Hematopoietic multipotent progenitor cell treated with erythropoietin and hydrocortisone succinate and interleukin-3 and kit ligand, for 6 days (in vitro differentiated cells): ENCODE data around the gene FLT3.
"Not testable (repeated sequence)": the region's sequence is repeated elsewhere in the genome, so short reads cannot be mapped to it uniquely, and the experiment has no call there.

ENCODE experiments used
- DNase-seq: peaks from one replicate; pipeline ENCODE4 v3.0.0-alpha.2; 2015

The FLT3 gene

DNA sequence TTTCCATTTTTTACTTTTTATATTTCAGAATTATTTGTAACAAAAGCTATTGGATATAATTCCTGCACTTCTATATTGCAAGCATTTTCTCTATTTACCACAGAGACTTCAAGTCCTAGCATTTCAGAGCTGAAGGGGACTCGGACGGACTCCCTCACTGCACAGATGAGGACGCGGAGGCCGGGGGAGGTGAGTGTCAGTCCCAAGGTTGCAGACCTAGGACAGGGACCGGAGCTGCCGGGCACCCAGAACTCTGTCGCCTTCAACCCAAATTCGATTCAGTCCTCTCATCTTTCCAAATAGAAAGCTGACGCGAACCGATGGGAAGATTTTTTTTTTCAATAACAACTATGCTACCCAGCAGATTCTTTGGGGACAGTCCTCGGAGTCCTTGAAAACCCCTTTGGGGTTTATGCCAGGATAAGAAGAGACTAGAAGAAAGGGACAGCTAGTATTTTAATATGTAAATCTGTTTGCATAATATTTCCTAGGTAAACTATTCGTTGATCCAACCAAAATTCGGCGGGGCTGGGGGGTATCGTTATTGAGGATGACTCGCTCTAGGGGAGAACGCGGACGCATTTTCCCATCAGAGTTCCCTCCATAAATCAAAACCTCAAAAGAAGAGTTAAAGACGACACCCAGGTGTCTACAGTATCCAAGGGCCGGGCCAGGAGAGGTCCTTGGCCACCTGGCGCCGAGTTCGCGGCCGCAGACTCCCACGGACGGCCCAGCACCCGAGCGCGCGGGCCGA is 803 bp downstream of the FLT3 start:
- DNase-seq = no peak

DNA sequence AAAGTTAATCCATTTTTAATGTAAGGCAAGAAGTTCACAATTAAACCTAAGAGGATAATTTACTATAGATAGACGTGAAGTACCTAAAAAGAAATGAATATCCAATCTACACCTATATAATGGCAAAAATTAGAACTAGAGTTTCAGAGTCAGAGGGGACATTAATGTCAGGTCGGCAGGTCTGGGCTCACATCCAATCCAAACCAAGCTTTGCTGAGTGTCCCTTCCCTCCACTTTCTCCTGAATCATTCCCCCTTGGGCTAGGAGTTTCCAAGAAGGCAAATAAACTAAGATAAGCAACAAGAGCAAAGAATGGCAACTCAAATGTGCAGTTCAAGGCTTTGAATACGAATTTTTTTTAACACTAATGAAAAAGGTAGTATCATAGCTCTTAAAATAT is 2.9 kb downstream of the FLT3 start:
- no peak for DNase-seq

DNA sequence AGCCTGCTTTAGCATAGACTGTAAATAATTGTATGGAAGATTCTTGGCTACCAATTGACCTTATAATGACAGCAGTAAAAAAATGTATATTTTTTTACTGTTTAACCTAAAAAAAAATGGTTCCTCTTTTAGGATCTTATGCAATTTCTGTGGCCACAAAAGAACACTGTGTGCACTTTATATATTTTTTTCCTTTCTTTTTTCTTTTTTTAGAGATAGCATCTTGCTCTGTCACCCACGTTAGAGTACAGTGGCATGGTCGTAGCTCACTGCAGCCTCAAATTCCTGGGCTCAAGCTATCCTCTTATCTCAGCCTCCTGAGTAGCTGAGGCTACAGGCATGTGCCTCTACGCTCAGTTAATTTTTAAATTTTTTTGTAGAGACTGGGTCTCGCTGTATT is 6.1 kb downstream of the FLT3 start:
- peak; percentile 70 for DNase-seq

DNA sequence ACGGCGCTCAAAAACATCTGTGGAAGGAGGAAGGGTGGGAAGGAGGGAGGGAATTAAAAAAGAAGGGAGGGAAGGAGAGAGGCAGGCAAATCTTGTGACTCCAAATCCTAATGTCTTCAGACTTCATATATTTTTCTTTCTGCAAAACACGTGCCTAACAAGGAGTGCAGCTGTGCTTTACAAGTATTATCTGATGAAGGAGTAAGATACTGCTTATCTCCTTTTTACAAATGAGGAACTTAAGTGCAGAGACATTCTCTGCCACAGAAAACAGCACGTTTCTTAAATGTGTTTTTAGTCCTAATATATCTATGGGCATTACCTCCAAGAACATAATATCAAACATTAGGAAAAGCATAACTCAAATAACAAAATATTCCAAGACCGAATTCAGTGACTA is 6.5 kb downstream of the FLT3 start:
- DNase-seq = peak; percentile 76

DNA sequence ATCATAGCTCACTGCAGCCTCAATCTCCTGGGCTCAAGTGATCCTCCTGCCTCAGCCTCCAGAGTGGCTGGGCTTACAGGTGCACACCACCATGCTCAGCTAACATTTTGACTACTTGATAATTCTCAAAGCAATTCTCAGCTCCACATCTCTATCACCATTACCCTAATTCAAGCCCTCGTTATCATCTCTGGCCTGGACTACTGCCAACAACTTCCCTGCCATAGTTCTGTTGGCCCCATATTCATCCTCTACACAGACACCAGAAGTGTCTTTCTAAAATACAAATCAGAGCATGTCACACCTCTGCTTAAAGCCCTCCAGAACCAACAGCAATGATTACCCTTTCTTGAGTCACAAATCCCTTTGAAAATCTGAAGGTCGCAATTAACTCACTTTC is 7.9 kb downstream of the FLT3 start:
- peak; percentile 62 for DNase-seq

DNA sequence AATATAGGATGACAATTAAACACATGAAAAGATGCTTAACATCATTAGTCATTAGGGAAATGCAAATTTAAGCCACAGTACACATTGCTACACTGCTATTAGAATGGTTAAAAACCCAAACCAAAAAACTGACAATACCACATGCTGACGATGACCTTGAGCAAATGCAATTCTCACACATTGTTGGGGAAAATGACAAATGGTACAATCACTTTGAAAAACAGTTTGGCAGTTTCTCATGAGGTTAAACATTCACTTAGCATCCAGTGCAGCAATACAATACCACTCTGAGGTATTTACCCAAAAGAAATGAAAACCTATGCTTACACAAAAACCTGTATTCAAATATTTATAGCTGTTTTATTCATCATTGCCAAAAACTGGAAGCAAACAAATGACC is 11.3 kb downstream of the FLT3 start:
- no peak for DNase-seq

DNA sequence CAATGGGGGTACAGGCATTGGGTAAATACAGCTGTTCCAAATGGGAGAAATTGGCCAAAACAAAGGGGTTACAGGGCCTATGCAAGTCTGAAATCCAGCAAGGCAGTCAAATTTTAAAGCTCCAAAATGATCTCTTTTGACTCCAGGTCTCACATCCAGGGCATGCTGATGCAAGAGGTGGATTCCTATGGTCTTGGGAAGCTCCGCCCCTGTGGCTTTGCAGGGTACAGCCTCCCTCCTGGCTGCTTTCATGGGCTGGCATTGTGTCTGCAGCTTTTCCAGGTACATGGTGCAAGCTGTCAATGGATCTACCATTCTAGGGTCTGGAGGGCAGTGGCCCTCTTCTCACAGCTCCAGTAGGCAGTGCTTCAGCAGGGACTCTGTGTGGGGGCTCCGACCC is 22.6 kb downstream of the FLT3 start:
- not testable (repeated sequence) for DNase-seq

DNA sequence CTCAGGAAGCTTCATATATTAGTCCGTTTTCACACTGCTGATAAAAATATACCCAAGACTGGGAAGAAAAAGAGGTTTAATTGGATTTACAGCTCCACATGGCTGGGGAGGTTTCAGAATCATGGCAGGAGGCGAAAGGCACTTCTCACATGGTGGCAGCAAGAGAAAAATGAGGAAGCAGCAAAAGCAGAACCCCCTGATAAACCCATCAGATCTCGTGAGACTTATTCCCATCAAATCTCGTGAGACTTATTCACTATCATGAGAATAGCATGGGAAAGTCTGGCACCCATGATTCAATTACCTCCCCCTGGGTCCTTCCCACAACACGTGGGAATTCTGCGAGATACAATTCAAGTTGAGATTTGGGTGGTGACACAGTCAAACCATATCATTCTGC is 23.1 kb downstream of the FLT3 start:
- no peak for DNase-seq

DNA sequence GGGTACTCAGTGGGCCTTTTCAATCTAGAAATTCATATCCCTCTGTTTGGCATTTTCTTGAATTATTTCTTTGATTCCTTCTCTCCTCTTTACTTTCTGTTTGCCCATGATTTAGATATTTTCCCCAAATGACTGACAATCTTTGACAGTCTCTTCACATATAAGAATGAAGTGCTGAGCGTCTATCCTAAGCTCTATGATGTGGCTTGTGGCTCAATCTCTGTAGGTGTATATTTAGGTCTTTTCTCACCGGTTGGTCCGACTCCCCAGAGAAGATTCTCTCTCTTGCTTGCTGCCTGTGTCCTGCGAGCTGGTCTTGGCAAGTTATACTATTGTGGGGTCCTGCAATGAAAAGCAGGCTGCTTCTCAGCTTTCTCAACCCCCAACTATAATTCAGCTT is 29.0 kb downstream of the FLT3 start:
- no peak for DNase-seq

DNA sequence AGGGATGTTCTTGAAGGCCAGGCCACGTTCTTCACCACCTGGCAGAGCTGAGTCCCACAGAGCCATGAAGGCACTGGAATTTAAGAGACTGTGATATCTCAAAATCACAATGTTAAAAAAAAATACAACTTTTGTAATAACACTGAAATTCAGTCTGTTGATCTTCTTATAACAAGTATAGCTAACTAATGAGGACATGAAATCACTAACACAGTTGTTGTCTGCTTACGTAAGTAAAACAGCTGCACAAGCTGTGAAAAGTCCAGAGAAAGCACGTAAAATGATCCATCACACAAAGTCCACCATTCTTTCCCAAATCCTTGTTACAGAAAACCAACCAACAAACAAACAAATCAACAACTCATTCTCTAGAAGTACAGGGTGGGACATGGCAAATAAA is 32.9 kb downstream of the FLT3 start:
- DNase-seq = no peak

DNA sequence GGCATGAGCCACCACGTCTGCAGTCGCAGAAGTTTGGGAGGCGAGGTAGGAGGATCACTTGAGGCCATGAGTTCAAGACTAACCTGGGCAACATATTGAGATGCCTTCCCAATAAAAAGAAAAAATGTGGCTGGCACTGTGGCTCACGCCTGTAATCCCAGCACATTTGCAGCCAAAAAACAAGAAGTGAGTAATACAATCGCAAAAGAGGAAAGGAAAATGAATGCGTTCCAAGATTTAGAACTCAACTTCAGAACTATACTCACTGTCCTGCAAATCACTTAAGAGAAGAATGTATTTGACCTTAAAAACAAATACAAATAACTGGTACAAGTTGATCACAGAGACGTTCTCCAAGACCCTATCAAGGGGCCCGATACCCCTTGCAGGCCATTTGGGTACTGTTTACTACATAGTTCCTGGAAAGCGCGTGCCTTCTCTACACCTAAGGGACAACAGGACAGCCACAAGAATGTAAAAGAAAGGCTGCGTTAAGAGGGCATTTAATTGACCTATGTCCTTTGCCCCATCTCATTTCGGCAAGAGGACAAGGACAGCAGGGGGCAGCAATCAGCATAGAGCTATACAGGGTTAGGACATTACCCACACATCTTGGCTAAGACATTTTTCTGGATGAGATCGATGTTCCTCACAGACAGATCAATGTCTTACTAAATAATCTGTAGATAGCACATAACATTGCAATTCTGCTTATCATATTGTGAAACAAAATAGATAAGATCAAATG is 41.3 kb downstream of the FLT3 start:
- DNase-seq = peak; percentile 86

DNA sequence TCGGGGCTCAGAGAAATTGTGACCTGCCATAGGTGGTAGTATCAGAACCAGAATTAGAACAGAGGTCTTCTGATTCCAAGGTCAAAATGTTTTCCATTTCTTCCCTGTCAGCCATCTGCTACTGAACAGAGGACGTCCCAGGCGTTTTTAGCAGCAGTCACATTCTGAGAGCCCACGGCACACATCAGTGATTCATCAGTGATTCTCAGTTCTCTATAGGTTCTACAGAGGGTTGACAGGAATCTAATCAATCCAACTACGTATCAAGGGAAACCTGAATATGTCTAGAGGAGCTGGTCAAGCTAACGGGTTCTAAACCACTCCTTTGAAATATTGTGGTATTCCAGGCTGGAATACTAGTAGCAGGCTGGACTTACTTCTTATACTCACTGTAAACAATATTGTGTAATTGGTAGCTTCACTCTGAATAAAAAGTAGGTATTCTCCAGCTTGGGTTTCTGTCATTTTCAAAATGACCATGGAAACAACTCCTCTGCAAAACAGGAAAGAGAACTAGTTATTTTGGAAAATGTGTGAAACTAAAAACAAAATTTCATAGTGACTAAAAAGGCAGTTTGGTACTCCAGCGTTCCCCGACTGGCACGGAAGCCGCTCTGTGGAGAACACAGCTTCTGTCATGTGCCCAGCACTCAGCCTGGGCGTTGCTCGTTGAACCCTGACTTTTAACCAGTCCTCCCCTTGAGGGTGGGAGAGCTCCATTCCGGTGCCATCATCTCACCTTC is 43.2 kb downstream of the FLT3 start:
- DNase-seq = no peak

DNA sequence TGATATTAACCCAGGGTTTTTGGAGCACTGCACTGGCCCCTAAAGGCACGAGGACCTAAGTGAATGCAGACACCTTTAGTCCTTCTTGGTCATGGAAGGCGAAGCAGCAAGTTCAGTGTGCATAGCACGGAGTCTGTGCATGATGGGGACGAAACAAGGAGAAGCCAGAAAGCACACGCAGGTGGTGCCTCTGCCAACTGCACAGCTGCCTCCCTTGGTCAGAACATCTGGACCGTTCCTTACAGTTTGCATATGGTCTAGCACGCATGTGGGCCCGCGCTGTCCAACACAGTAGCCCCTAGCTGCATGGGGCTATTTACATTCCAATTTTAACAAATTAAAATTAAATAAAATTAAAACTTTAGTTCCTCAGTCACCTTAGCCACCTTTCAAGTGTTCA is 44.0 kb downstream of the FLT3 start:
- DNase-seq = no peak

DNA sequence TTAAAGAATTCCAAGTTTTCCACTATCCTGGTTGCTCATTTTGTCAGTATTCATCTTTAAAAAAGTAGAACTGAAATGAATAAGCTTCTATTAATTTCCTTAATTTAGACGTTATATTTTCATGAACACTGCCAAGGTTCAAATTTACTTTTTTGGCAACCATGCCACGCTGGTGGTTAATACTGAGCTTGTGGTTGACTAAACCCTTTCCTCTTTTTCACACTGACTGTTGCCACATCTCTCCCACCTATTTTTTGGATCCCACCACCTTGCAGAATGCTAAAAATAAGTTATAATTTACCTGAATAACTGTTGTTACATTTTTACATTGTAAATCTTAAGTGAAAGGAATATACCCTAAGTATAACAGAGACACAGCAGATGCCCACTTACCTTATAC is 45.0 kb downstream of the FLT3 start:
- DNase-seq = peak; percentile 37

DNA sequence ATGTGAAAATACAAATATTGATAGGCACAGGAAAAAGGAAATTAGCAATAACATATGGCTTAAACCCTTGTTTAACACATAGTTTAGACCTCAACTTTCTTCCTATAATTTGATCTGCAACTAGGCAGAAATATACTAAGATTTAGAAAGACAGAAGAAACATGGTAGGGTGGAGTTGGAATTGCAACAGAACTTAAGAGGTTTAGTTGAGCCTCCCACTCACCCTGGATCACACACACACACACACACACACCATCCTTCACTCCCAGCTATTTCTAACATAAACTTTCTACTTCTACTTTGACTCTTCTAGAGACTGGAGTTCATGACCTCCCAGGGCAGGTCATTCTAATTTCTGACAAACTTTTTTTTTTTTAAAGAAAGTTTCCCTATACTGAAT is 47.4 kb downstream of the FLT3 start:
- no peak for DNase-seq

DNA sequence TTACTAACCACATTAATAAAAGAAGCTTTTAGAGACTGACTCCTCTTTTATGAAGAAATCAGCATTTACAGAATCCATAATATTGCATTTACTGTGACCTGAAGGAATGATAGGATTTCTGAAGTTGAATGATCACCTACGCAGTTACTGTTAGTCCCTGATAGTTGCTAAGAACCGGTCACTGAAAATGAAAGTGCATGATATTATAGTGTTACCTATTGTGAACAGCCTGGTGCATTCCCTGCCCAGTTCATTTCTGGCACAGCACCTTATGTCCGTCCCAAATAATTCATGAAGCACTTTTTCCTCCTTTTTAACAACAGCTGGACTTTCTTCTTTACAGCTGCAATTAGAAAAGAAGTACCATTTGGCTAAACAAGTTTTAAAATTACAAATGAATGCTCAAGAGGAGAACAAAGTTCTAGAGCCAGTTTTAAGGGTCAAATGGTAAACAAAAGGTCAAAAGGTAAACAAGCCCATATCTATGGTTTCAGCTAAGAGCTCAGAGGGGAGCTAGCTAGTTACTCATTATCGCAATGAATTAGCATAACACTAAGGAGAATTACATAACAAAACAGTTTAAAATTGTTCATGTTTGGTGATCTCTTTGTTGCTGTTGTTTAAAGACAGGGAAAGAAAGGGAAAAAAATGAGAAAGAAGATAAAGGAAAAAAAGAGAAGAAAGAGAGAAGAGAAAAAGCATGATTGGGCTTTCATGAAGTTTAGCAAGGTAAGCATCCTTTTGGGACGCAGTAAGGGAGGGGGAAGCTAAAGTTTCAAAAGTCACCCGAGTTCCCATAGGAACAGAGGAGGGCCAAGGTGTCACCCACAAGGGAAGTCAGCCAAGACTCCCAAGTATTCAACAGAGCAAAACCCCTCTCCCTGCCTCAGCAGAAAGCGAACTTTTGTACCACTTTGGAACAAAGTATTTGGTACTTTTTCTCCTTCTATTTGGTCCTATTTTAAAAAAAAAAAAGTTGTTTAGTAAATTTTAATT is 50.2 kb downstream of the FLT3 start:
- DNase-seq = no peak

DNA sequence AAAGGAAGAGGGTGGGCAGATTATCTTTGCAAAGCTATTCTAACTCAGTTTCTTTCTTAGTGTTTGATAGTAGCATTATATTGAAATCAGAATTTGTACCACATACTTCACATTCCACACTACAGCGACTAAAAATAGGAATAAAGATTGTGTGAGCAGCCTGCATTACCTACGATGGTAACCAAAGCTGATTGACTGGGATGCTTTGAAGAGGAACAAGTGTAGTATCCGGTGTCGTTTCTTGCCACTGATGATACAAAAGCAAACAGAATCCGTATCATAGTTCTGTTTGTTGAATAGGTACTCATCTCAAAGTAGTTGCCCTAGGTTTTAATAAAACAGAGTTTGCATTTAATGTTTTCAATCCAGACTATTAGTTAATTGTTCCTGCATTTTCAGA is 51.2 kb downstream of the FLT3 start:
- no peak for DNase-seq

DNA sequence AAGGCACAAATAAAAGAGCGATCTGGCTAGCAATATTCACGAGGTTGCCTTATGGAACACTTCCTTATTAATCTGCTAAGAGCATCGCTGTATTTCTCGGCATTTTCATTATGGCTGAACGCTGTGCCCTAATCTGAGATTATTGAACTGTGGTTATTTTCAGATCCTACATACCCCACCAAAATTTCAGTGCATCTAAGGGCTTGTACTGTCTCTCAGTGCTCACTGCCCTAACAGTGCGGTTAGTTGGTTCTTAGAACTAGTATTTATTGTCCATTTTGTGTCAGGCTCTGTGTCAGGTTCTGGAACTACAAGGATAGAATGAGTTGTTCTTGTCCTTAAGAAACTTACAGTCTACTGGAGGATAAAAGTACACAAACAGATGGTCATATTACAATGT is 51.6 kb downstream of the FLT3 start:
- no peak for DNase-seq

DNA sequence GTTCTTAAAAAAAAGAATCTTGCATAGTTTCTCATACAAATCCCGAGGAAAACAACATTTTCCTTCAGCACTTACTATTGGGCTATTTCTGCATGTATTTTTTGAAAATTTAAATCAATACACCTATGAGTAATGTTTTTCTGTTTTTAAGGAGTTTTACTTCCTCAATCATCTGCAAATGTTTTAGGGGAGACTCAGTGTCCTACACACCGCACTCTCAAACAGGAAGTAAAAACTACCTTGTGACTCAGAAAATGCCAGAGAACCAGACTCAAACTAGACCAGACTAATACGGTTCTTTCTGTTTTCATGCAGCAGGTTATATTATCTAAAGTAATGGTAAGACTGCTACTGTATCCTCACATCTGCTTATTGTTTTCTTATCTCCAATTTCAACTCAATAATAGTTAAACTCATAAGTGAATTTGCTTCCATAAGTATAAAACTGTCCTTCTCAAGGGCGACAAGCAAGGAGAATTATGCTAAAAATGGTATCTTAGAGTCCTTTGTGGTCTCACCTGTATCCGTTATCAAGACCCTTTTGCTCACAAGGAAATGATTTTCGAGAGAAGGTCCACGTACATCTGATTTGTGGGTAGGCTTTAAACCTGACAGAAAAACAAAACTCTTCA is 52.5 kb downstream of the FLT3 start:
- peak; percentile 34 for DNase-seq

DNA sequence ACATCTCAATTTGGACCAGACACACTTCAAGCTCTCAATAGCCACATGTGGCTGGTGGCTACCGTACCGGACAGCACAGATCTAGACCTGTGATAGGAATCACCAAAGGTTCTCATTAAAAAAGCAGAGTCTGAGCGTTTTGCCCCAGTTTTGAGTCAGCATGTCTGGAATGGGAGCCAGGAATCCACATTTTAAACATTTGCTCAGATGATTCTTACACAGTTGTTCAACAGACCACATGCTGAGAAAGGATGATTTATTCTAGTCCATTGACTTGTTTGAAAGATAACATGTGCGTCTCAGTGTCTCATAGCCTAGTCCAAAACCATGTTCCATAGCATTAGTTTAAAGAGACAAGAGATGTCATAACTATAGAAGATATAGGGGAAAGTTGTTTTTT is 53.4 kb downstream of the FLT3 start:
- DNase-seq = no peak

DNA sequence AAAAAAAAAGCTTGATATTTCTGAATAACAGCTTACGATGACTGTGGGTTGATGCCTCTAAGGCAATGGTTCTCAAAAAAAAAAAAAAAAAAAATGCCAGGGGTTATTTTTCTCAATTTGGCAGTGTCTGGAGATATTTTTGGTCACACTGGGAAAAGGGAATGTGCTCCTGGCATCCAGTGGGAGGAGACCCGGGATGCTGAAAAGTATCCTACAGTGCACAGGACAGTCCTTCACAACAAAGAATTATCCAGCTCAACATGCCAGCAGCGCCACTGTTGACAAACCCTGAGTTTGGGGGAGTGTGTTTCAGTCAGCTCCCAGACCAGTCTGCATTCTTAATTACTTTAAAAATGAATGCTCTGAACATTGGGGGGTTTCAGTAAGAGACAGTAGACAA is 54.5 kb downstream of the FLT3 start:
- DNase-seq = no peak

DNA sequence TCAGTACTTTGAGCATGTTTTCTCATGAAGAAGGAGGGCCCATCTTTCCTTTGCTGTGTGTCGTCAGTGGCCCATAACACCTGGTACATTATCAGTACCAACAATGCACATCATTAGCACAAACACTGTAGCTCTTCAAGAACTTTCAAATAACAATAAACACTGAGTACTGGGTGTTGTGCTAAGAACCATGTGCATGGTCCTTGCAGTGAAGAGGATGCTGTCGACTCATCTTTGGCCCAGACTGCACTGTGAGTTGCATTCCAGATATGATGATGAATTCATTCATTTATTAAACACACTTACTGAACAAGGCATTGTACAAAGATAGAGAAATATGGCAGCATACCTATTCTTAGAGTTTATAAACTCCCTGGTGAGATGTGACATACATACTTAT is 55.8 kb downstream of the FLT3 start:
- DNase-seq = no peak
